NCI-H345 treated with DMSO at 0.1 percent for 48 hours (cell line): ENCODE measurements around the gene HYAL1.
"Not testable (repeated sequence)": the region's sequence is repeated elsewhere in the genome, so short reads cannot be mapped to it uniquely, and the experiment has no call there.

ENCODE experiments used
- DNase-seq: peaks from one replicate; lab custom pipeline; 2025; ENCODE audit not compliant: unreplicated experiment; lab: John Stamatoyannopoulos, UW

Gene HYAL1

GRCh38 chr3:50319181-50319893 lies 16.0 kb upstream of the HYAL1 start:
- DNase-seq: no peak

GRCh38 chr3:50318615-50319014 lies 15.2 kb upstream of the HYAL1 start:
- DNase-seq: no peak

GRCh38 chr3:50318163-50318562 lies 14.8 kb upstream of the HYAL1 start:
- no peak for DNase-seq

- no peak for DNase-seq
Measured at GRCh38 chr3:50317300-50317699, 13.9 kb upstream of the HYAL1 start.

GRCh38 chr3:50316657-50317242 lies 13.4 kb upstream of the HYAL1 start:
- no peak for DNase-seq

- DNase-seq: no peak
Measured at GRCh38 chr3:50314816-50315215, 11.4 kb upstream of the HYAL1 start.

GRCh38 chr3:50314342-50314741 lies 11.0 kb upstream of the HYAL1 start:
- DNase-seq: no peak

- DNase-seq: not testable (repeated sequence)
Measured at GRCh38 chr3:50312041-50312440, 8.7 kb upstream of the HYAL1 start.

- DNase-seq: no peak
Measured at GRCh38 chr3:50304601-50305000, 1.2 kb upstream of the HYAL1 start.

GRCh38 chr3:50302095-50303012 lies 1.0 kb downstream of the HYAL1 start:
- DNase-seq: no peak

GRCh38 chr3:50300681-50301254 lies 2.6 kb downstream of the HYAL1 start:
- no peak for DNase-seq

GRCh38 chr3:50299929-50300680 lies 3.3 kb downstream of the HYAL1 start:
- DNase-seq: no peak

- no peak for DNase-seq
Measured at GRCh38 chr3:50299638-50299928, 3.8 kb downstream of the HYAL1 start.

GRCh38 chr3:50298836-50299637 lies 4.3 kb downstream of the HYAL1 start, which contains the start of the genes HYAL3 and NAA80:
Gene HYAL3, minus strand, starts transcription at chr3:50299405. Its CDS starts 3,803 bp downstream, at chr3:50295602.
Gene NAA80, minus strand, starts transcription at chr3:50299405. Its CDS starts 1,942 bp downstream, at chr3:50297463.
- DNase-seq: peak; percentile 91

GRCh38 chr3:50297896-50298725 lies 5.3 kb downstream of the HYAL1 start:
- no peak for DNase-seq

GRCh38 chr3:50297384-50297775 lies 6.0 kb downstream of the HYAL1 start:
- DNase-seq: no peak

- DNase-seq: no peak
Measured at GRCh38 chr3:50296721-50297383, 6.5 kb downstream of the HYAL1 start.
